ENCODE results near the gene ANKRD16.
"Not testable (repeated sequence)": the region's sequence is repeated elsewhere in the genome, so short reads cannot be mapped to it uniquely, and the experiment has no call there.

Gene ANKRD16

GRCh38 chr10:5827841-5828240 lies 61.9 kb downstream of the ANKRD16 start:
- no CpG with 5 or more reads among the region's 6 CpGs for WGBS (ENCODE audit: extremely low coverage, insufficient coverage, low lambda C conversion rate)
- H3K18ac ChIP-seq (ENCODE audit: low read length) = no peak overlapping the region
- no peak for DNase-seq

GRCh38 chr10:5826511-5826910 lies 63.2 kb downstream of the ANKRD16 start:
- H2AK5ac ChIP-seq (ENCODE audit: low read length); DNase-seq; H2BK15ac ChIP-seq (replicated peaks; ENCODE audit: low read depth); H2BK120ac ChIP-seq (ENCODE audit: low read depth, low read length); H3K23ac ChIP-seq (ENCODE audit: low read length); H3K27me3 ChIP-seq (ENCODE audit: insufficient read depth, low read length, poor library complexity); H3K4me3 ChIP-seq (ENCODE audit: low read length); H4K8ac ChIP-seq (ENCODE audit: low read depth, low read length); H3K56ac ChIP-seq (ENCODE audit: low read length); H3K9ac ChIP-seq (ENCODE audit: low read length); H3K4ac ChIP-seq (ENCODE audit: low read depth, low read length); H2BK5ac ChIP-seq (ENCODE audit: low read length); H3K79me1 ChIP-seq (ENCODE audit: low read length); H4K5ac ChIP-seq (ENCODE audit: low read length); H3K4me2 ChIP-seq (ENCODE audit: low read length); H3K18ac ChIP-seq (ENCODE audit: low read length); H3K79me2 ChIP-seq (ENCODE audit: control insufficient read depth, insufficient read depth, low read length); H3K4me1 ChIP-seq (ENCODE audit: control insufficient read depth, low read depth, low read length); H3K36me3 ChIP-seq (ENCODE audit: control insufficient read depth, insufficient read depth, low read length); H3K27ac ChIP-seq (ENCODE audit: low read depth, low read length): not testable (repeated sequence)
- no CpG with 5 or more reads among the region's 6 CpGs for WGBS (ENCODE audit: extremely low coverage, insufficient coverage, low lambda C conversion rate)

More at GRCh38 chr10:5827841-5828240, 61.9 kb downstream of the ANKRD16 start:
- Histone ChIP-seq H4K5ac (ENCODE audit: low read length) (no peak overlapping the region), H3K36me3 (ENCODE audit: control insufficient read depth, insufficient read depth, low read length) (no peaks in the 10 kb centered on the region), H4K8ac (ENCODE audit: low read depth, low read length) (no peak overlapping the region), H3K79me2 (ENCODE audit: control insufficient read depth, insufficient read depth, low read length) (no peaks in the 10 kb centered on the region), H2BK120ac (ENCODE audit: low read depth, low read length) (no peak overlapping the region), H3K27me3 (ENCODE audit: insufficient read depth, low read length, poor library complexity) (no peaks in the 10 kb centered on the region), H2BK15ac (replicated peaks; ENCODE audit: low read depth) (no peak overlapping the region), H3K4ac (ENCODE audit: low read depth, low read length) (no peak overlapping the region), H3K23ac (ENCODE audit: low read length) (no peak overlapping the region), H3K4me2 (ENCODE audit: low read length) (no peak overlapping the region), H2AK5ac (ENCODE audit: low read length) (no peak overlapping the region), H3K4me1 (ENCODE audit: control insufficient read depth, low read depth, low read length) (no peaks in the 10 kb centered on the region), H3K79me1 (ENCODE audit: low read length) (no peaks in the 10 kb centered on the region), H3K27ac (ENCODE audit: low read depth, low read length) (no peak overlapping the region), H3K56ac (ENCODE audit: low read length) (no peak overlapping the region), H3K4me3 (ENCODE audit: low read length) (no peak overlapping the region), H2BK5ac (ENCODE audit: low read length) (no peak overlapping the region), H3K9ac (ENCODE audit: low read length) (no peak overlapping the region)

GRCh38 chr10:5818894-5819293 lies 70.8 kb downstream of the ANKRD16 start:
- no peak overlapping the region for H3K18ac ChIP-seq (ENCODE audit: low read length)
- no peak for DNase-seq

GRCh38 chr10:5818048-5818331 lies 71.7 kb downstream of the ANKRD16 start:
- H3K4me2 ChIP-seq (ENCODE audit: low read length) = no peak overlapping the region
- no peak for DNase-seq
- no peaks in the 10 kb centered on the region for H3K36me3 ChIP-seq (ENCODE audit: control insufficient read depth, insufficient read depth, low read length)
- H3K18ac ChIP-seq (ENCODE audit: low read length) = no peak overlapping the region
- H3K79me2 ChIP-seq (ENCODE audit: control insufficient read depth, insufficient read depth, low read length) = peaks cover 4% of the 10 kb centered on the region
- no peak overlapping the region for H3K4ac ChIP-seq (ENCODE audit: low read depth, low read length)
- H3K4me3 ChIP-seq (ENCODE audit: low read length) = no peak overlapping the region
- no CpG with 5 or more reads among the region's 2 CpGs for WGBS (ENCODE audit: extremely low coverage, insufficient coverage, low lambda C conversion rate)
- no peak overlapping the region for H4K5ac ChIP-seq (ENCODE audit: low read length)
- no peak overlapping the region for H2BK5ac ChIP-seq (ENCODE audit: low read length)
- no peak overlapping the region for H4K8ac ChIP-seq (ENCODE audit: low read depth, low read length)
- H3K27ac ChIP-seq (ENCODE audit: low read depth, low read length) = no peak overlapping the region
- no peak overlapping the region for H3K23ac ChIP-seq (ENCODE audit: low read length)
- peaks cover 5% of the 10 kb centered on the region for H3K79me1 ChIP-seq (ENCODE audit: low read length)
- no peak overlapping the region for H3K9ac ChIP-seq (ENCODE audit: low read length)
- H2BK15ac ChIP-seq (replicated peaks; ENCODE audit: low read depth) = no peak overlapping the region
- no peaks in the 10 kb centered on the region for H3K27me3 ChIP-seq (ENCODE audit: insufficient read depth, low read length, poor library complexity)
- H2BK120ac ChIP-seq (ENCODE audit: low read depth, low read length) = no peak overlapping the region
- no peak overlapping the region for H3K56ac ChIP-seq (ENCODE audit: low read length)
- no peak overlapping the region for H2AK5ac ChIP-seq (ENCODE audit: low read length)
- no peaks in the 10 kb centered on the region for H3K4me1 ChIP-seq (ENCODE audit: control insufficient read depth, low read depth, low read length)

More at GRCh38 chr10:5818894-5819293, 70.8 kb downstream of the ANKRD16 start:
- Histone ChIP-seq H3K23ac (ENCODE audit: low read length) (no peak overlapping the region), H2BK120ac (ENCODE audit: low read depth, low read length) (no peak overlapping the region), H3K27me3 (ENCODE audit: insufficient read depth, low read length, poor library complexity) (no peaks in the 10 kb centered on the region), H4K5ac (ENCODE audit: low read length) (no peak overlapping the region), H3K4me3 (ENCODE audit: low read length) (no peak overlapping the region), H3K4me1 (ENCODE audit: control insufficient read depth, low read depth, low read length) (no peaks in the 10 kb centered on the region), H3K9ac (ENCODE audit: low read length) (no peak overlapping the region), H3K79me1 (ENCODE audit: low read length) (peaks cover 5% of the 10 kb centered on the region), H2BK15ac (replicated peaks; ENCODE audit: low read depth) (no peak overlapping the region), H3K4me2 (ENCODE audit: low read length) (no peak overlapping the region), H3K4ac (ENCODE audit: low read depth, low read length) (no peak overlapping the region), H3K56ac (ENCODE audit: low read length) (no peak overlapping the region), H4K8ac (ENCODE audit: low read depth, low read length) (no peak overlapping the region), H2BK5ac (ENCODE audit: low read length) (no peak overlapping the region), H3K79me2 (ENCODE audit: control insufficient read depth, insufficient read depth, low read length) (peaks cover 2% of the 10 kb centered on the region), H2AK5ac (ENCODE audit: low read length) (no peak overlapping the region), H3K27ac (ENCODE audit: low read depth, low read length) (no peak overlapping the region), H3K36me3 (ENCODE audit: control insufficient read depth, insufficient read depth, low read length) (no peaks in the 10 kb centered on the region)
- WGBS (ENCODE audit: extremely low coverage, insufficient coverage, low lambda C conversion rate) = no CpG with 5 or more reads among the region's 6 CpGs

GRCh38 chr10:5817322-5818047 lies 72.2 kb downstream of the ANKRD16 start:
- H4K8ac ChIP-seq (ENCODE audit: low read depth, low read length) = no peak overlapping the region
- no peak for DNase-seq
- H3K4me3 ChIP-seq (ENCODE audit: low read length) = no peak overlapping the region
- H3K4ac ChIP-seq (ENCODE audit: low read depth, low read length) = no peak overlapping the region
- H3K79me2 ChIP-seq (ENCODE audit: control insufficient read depth, insufficient read depth, low read length) = peaks cover 9% of the 10 kb centered on the region
- no peak overlapping the region for H3K18ac ChIP-seq (ENCODE audit: low read length)
- no peak overlapping the region for H3K9ac ChIP-seq (ENCODE audit: low read length)
- H3K79me1 ChIP-seq (ENCODE audit: low read length) = peaks cover 5% of the 10 kb centered on the region
- whole genome bisulfite sequencing (ENCODE audit: extremely low coverage, insufficient coverage, low lambda C conversion rate) = no CpG with 5 or more reads among the region's 4 CpGs
- H2BK5ac ChIP-seq (ENCODE audit: low read length) = no peak overlapping the region
- no peaks in the 10 kb centered on the region for H3K36me3 ChIP-seq (ENCODE audit: control insufficient read depth, insufficient read depth, low read length)
- H2BK120ac ChIP-seq (ENCODE audit: low read depth, low read length) = no peak overlapping the region
- H4K5ac ChIP-seq (ENCODE audit: low read length) = no peak overlapping the region
- H3K23ac ChIP-seq (ENCODE audit: low read length) = no peak overlapping the region
- no peak overlapping the region for H3K56ac ChIP-seq (ENCODE audit: low read length)
- no peaks in the 10 kb centered on the region for H3K27me3 ChIP-seq (ENCODE audit: insufficient read depth, low read length, poor library complexity)
- H3K4me2 ChIP-seq (ENCODE audit: low read length) = no peak overlapping the region
- H2BK15ac ChIP-seq (replicated peaks; ENCODE audit: low read depth) = no peak overlapping the region
- H2AK5ac ChIP-seq (ENCODE audit: low read length) = no peak overlapping the region
- no peaks in the 10 kb centered on the region for H3K4me1 ChIP-seq (ENCODE audit: control insufficient read depth, low read depth, low read length)
- no peak overlapping the region for H3K27ac ChIP-seq (ENCODE audit: low read depth, low read length)

GRCh38 chr10:5816170-5816569 lies 73.5 kb downstream of the ANKRD16 start:
- H3K9ac ChIP-seq (ENCODE audit: low read length) = no peak overlapping the region
- no peak overlapping the region for H3K27ac ChIP-seq (ENCODE audit: low read depth, low read length)
- H3K4me3 ChIP-seq (ENCODE audit: low read length) = no peak overlapping the region
- H3K27me3 ChIP-seq (ENCODE audit: insufficient read depth, low read length, poor library complexity) = no peaks in the 10 kb centered on the region
- H4K5ac ChIP-seq (ENCODE audit: low read length) = no peak overlapping the region
- no peak overlapping the region for H3K56ac ChIP-seq (ENCODE audit: low read length)
- H3K18ac ChIP-seq (ENCODE audit: low read length) = no peak overlapping the region
- no peak overlapping the region for H2BK5ac ChIP-seq (ENCODE audit: low read length)
- H3K36me3 ChIP-seq (ENCODE audit: control insufficient read depth, insufficient read depth, low read length) = no peaks in the 10 kb centered on the region
- no peak overlapping the region for H2AK5ac ChIP-seq (ENCODE audit: low read length)
- no peaks in the 10 kb centered on the region for H3K4me1 ChIP-seq (ENCODE audit: control insufficient read depth, low read depth, low read length)
- peaks cover 5% of the 10 kb centered on the region for H3K79me1 ChIP-seq (ENCODE audit: low read length)
- no peak overlapping the region for H3K4me2 ChIP-seq (ENCODE audit: low read length)
- DNase-seq = no peak
- peaks cover 18% of the 10 kb centered on the region for H3K79me2 ChIP-seq (ENCODE audit: control insufficient read depth, insufficient read depth, low read length)
- no peak overlapping the region for H4K8ac ChIP-seq (ENCODE audit: low read depth, low read length)
- H2BK120ac ChIP-seq (ENCODE audit: low read depth, low read length) = no peak overlapping the region
- H3K23ac ChIP-seq (ENCODE audit: low read length) = no peak overlapping the region
- no peak overlapping the region for H3K4ac ChIP-seq (ENCODE audit: low read depth, low read length)
- no peak overlapping the region for H2BK15ac ChIP-seq (replicated peaks; ENCODE audit: low read depth)
